GM19240 (cell line): ENCODE results near the gene LGALS12.
"Not testable (repeated sequence)": the region's sequence is repeated elsewhere in the genome, so short reads cannot be mapped to it uniquely, and the experiment has no call there.

Source experiments
- DNase-seq: peaks from one replicate; pipeline ENCODE4 v3.0.0; 2011; ENCODE audit warnings: low spot score; ENCODE audit not compliant: insufficient read length

LGALS12 gene

GRCh38 chr11:63532799-63533475 lies 27.1 kb downstream of the LGALS12 start:
- no peak for DNase-seq

- DNase-seq = no peak
Measured at GRCh38 chr11:63534076-63534475, 28.2 kb downstream of the LGALS12 start.

- no peak for DNase-seq
Measured at GRCh38 chr11:63534895-63535461, 29.1 kb downstream of the LGALS12 start.

- DNase-seq = no peak
Measured at GRCh38 chr11:63535734-63536133, 29.9 kb downstream of the LGALS12 start.

GRCh38 chr11:63536669-63537292 lies 30.9 kb downstream of the LGALS12 start, which contains the start of gene PLAAT4:
TSS of gene PLAAT4 (plus strand) at chr11:63536808. CDS start at chr11:63536869, 61 bp downstream.
- DNase-seq = peak; percentile 44

GRCh38 chr11:63537293-63538101 lies 31.6 kb downstream of the LGALS12 start:
- DNase-seq = no peak

- DNase-seq = not testable (repeated sequence)
Measured at GRCh38 chr11:63542506-63542905, 36.6 kb downstream of the LGALS12 start.

- DNase-seq = no peak
Measured at GRCh38 chr11:63543711-63544110, 37.8 kb downstream of the LGALS12 start.

GRCh38 chr11:63547061-63547460 lies 41.2 kb downstream of the LGALS12 start:
- no peak for DNase-seq

GRCh38 chr11:63548178-63548577 lies 42.3 kb downstream of the LGALS12 start:
- no peak for DNase-seq

- no peak for DNase-seq
Measured at GRCh38 chr11:63549411-63549810, 43.5 kb downstream of the LGALS12 start.

GRCh38 chr11:63550156-63550700 lies 44.3 kb downstream of the LGALS12 start:
- DNase-seq = not testable (repeated sequence)

- DNase-seq = no peak
Measured at GRCh38 chr11:63551091-63551888, 45.4 kb downstream of the LGALS12 start.

GRCh38 chr11:63551889-63552266 lies 46.0 kb downstream of the LGALS12 start:
- DNase-seq = no peak

- no peak for DNase-seq
Measured at GRCh38 chr11:63552921-63553320, 47.0 kb downstream of the LGALS12 start.

GRCh38 chr11:63553759-63554158 lies 47.9 kb downstream of the LGALS12 start:
- peak; percentile 63 for DNase-seq

GRCh38 chr11:63554877-63555223 lies 49.0 kb downstream of the LGALS12 start:
- DNase-seq = no peak

- DNase-seq = no peak
Measured at GRCh38 chr11:63556404-63557013, 50.6 kb downstream of the LGALS12 start.

GRCh38 chr11:63557570-63557969 lies 51.7 kb downstream of the LGALS12 start:
- DNase-seq = no peak

- DNase-seq = no peak
Measured at GRCh38 chr11:63558459-63559157, 52.7 kb downstream of the LGALS12 start.
